HG03097 (cell line): ENCODE data around the gene PPFIA2.
"Not testable (repeated sequence)": the region's sequence is repeated elsewhere in the genome, so short reads cannot be mapped to it uniquely, and the experiment has no call there.

Source experiments
- ATAC-seq: cut with Tn5 transposase; IDR thresholded peaks from one replicate; pipeline ENCODE4 v1.9.1; 2021; ENCODE audit not compliant: unreplicated experiment, low FRiP score

Gene PPFIA2

DNA sequence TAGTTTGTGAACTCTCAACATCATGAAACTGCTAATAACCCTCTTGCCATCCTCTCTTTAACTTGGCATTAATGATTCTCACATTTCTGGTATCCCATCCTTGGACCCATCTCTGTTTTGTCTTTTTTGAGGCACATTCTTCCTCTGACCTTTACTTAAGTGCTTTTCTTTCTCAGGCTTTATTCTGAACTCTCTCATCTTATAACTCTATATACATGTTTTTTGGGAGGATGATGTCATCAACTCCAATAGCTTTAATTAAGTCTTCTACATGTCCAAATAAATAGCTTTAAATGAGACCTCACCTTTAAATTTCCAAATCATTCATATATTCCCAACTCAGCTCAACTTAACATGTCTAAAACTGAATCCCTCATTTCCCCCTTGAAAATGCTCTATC lies 88.4 kb downstream of the PPFIA2 start:
- ATAC-seq = no peak

DNA sequence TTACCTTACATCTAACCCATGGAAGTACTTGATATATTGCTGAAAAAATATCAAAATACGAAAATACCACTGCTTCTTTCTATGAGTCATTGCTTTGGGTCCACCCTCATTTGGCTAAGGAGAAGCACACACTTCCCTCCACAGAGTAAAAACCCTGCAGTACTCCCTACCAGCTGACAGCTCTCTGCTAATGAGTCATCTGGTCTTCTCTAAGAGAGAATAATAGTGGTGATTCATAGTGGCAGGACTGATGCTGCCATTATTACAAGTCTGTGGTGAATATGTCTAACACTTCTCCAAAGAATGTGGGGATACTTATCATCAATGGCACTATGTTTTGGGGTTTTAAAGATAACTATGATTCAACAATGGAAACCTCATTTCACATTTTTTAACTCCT lies 90.7 kb downstream of the PPFIA2 start:
- ATAC-seq = peak; percentile 84

DNA sequence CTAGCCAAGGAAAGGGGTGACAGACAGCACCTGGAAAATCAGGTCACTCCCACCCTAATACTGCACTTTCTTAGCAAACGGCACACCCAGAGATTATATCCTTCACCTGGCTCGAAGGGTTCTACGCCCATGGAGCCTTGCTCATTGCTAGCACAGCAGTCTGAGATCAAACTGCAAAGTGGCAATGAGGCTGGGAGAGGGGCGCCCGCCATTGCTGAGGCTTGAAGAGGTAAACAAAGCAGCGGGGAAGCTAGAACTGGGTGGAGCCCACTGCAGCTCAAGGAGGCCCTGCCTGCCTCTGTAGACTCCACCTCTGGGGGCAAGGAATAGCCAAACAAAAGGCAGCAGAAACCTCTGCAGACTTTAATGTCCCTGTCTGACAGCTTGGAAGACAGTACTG lies 99.8 kb downstream of the PPFIA2 start:
- not testable (repeated sequence) for ATAC-seq

DNA sequence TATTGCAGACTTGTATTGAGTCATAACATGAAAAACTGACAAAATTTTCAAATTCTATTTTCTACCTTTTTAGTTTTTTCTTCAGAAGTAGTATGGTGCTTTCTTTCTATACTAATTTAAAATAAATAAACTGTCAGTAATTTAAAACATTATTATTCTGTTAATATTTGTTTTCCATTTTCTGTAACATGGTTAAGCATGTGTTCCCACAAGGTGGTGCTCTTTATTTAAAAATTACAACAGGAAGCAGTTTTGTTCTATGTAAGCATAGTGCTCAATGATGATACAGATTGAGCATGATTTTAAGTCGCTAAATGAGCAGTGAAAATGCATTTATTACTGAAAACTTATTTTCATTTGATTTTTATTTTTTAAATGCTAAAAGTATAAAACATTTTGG lies 114.6 kb downstream of the PPFIA2 start:
- ATAC-seq = no peak

DNA sequence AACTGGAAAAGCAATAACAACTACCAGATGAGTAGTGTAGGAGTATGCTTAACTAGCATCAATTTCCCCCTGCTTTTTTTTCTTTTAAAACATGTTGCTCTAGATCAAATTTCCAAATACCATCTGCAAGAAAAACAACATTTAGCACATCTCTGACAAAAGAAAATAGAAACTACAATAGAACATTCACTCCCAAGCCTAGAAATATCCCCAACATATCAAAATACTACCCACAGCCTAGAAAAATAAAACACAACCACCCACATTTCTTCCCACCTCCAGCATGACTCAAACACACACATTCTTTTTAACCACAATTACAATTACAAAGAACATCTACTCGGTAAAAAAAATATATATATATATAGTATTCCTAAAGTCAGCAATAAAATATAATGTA lies 120.0 kb downstream of the PPFIA2 start:
- no peak for ATAC-seq

DNA sequence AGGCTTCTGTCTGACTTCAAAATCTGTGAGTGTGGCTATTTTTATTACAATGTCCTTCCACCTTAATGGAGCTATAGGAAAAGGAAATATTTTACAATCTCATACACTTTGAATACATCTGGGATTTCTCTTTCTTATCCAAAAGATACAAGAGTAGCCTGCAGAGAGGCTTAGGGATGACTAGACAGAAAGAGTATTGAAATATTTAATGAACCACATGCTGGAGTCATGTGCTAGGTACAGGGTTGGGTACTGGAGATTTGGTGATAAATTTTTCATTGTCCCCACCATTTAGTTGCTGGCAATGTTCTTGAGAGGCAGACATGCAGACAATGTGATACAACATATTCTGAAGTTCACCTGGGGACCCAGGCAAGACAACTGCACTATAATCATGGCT lies 126.0 kb downstream of the PPFIA2 start:
- no peak for ATAC-seq

DNA sequence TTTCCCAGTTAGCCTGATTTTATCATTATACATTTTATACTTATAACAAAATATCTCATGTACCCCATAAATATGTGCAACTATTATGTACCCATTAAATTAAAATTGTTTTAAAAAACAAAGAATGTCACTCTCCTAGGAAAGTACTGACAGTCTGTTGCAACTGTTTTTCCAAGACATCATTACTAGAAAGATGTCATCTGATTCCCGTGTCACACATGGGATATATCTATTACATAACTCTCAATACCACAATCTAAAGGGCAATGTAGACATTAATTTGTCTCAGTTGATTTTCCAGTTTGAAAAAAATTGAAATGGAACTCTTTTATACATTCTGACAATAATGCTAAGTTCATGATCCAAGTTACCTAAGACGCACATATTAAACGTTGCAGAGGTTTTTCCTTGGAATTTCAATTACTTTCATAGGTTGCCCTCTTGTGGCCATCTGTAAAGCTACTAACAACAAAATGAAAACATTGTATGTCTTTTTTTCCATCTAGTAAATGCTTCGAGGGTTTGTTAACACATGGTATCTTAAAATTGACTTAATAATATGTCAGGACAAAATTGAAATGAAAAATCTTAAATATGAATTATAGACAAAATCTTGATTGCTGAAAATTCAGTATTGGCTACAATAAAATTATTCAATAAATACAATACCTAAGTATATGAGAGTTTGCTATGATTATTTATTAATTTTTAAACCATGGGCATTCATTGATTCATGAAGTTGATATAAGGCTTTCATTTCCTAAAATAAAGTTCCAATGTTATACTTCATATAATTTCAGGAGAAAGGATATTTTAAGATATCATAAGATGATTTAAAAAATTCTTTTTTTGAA lies 131.6 kb downstream of the PPFIA2 start:
- no peak for ATAC-seq

DNA sequence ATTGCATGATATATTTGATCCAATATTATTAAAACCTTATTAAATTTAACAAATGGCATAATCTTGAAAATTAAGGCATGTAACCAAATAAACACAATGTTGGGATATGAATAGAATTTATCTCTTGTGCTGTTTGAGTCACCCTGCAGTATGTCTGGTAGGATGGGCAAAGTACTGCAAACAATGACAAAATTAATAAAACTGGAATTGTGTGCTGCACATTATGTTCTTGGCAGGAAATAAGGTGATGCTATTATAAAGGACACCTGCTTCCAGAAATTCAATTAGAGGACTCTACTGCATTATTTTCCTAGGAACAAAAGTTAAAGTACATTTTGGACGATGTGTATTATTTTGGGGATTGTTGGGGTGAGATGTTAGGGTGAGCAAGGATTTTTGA lies 132.7 kb downstream of the PPFIA2 start:
- no peak for ATAC-seq

DNA sequence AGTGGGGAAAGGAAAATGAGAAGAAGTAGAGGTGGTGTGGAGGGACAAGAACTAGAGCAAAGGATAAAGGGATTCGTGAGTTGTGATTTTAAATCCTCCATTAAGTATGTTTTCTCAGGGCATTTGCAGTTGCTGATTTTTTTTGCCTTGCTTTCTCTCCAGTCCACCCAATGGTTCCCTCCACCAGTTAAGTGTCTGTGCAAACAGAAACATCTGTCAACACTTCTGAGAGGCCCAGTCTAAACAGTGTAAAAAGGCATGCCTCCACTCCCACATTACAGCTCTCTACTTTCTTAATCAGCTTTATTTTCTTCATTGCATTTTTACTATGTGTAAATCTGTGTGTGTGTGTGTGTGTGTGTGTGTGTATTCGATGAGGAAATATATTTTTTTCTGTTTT lies 141.2 kb downstream of the PPFIA2 start:
- ATAC-seq = no peak

DNA sequence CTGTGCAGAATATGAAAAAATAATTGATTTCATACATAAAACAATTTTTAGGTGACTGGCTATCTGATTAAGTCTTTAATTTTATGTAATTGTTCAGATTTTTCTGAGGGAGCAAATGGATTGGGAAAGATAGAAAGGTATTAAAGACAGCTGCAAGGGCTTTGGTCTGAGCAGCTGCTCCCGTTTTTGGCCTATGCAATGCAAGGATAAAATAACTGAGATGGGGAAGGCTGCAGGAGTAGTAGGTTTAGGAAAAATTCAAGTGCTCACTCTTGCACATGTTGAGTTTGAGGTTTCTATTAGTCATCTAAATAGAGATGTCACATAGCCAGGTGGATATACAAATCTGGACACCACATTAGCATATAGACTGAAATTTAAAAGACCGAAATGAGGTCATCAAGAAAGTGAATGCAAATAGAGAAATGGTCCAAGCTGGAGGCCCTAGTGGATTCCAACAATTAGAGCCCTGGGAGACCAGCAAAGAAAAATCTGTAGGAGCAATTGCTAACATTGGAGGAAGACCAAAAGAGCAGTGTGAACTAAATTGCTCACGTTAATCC lies 144.0 kb downstream of the PPFIA2 start:
- no peak for ATAC-seq

DNA sequence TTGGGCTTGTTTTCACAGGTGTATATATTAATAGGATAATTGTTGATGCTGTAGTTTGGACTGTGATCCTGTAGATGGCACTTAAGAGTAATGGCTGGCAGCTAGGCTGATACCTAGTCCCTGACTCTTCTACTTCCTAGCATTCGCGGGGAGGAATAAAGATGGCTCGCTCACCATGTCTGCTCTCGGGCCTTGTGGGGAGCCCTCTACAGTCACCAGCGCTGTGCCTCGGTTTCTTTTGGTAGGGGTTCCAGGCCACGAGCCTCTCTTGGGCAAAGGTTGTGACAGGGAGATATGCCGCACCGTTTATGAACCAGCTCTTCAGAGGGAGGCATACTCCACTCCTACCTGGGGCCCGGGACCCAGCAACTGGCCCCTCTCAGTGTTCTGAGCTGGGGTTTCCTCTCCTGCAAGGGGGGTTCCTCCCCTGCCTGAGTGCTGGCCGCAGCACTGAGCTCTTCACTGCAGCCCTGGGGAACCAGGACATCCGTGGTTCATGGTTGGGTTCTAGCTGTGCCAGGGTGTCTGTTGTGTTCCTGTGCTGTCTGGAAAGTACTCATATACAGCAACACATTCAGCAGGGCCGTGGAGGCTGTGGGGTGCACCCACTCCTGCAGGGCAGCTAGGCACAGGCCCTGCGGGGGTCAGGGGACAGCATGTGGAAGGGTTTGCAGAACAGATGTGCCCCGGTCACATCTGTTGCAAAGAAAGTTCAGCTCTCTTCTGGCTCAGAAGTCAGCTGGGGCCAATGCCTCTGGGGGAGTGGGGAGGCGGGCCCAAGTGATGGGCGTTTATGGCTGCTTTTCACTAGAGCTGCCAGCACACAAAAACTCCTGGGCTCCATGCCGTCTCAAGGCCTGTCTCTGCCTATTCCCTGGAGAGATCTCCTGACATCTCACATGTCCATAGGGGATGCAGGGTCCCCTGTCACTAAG lies 147.9 kb downstream of the PPFIA2 start:
- no peak for ATAC-seq

DNA sequence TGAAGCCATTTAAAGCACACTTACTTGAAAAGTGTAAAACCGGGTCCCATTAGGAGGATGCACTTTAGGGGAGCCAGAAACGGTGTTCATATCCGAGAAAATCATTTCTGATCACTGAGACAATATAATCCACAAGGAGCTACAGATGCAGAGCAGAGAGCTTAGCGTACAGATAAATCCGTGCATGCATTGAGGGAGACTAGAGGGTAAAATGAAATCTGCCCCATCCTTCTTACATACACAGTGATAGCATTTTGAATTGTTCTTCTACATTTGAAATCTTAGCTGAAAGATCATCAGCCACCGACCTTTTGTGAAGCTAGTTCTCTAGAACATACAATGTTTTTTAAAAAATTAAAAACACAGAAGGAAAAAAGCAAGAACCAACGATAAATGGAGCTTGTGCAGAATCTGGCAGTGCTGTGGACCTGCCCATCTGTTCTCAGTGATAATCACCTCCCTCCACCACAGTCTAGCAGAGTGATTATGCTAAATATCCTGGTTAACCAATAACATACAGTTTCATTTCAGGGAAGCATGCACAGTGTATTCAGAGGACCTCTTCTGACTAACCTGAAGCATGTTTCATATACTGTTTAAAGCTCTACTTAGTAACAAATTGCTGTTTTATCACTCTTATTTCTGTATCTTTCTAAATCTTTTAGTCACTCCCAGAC lies 161.1 kb downstream of the PPFIA2 start:
- ATAC-seq = peak; percentile 87

DNA sequence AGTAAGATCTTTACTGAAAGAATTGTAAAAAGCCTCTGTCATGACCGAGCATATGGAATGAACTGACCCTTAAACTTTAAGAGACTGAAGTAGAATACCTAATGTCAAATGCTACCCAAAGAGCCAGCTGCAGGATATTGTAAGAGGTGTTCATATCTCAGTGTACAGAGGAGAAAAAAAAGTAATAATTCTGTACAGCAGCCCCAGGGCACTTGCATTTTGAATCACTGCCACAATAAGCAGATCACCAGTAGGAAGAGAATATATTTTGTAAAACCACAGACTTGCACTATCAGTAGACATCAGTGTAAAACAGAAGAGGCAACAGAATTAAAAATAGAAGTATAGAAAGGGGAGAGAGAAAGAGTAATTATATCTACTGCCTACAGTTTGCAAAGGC lies 162.6 kb downstream of the PPFIA2 start:
- ATAC-seq = no peak

DNA sequence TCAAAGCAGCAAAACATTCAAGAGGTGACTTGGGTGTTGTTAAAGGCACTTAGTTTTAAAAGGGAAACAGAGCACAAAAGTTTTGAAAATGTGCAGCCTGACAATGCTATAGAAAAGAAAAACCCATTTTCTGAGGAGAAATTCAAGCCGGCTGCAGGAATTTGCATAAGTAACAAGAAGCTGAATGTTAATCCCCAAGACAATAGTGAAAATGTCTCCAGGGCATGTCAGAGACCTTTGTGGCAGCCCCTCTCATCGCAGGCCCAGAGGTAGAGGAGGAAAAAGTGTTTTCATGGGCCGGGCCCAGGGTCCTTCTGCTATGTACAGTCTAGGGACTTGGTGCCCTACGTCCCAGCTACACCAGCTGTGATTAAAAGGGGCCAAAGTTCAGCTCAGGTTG lies 167.9 kb downstream of the PPFIA2 start:
- ATAC-seq = no peak

DNA sequence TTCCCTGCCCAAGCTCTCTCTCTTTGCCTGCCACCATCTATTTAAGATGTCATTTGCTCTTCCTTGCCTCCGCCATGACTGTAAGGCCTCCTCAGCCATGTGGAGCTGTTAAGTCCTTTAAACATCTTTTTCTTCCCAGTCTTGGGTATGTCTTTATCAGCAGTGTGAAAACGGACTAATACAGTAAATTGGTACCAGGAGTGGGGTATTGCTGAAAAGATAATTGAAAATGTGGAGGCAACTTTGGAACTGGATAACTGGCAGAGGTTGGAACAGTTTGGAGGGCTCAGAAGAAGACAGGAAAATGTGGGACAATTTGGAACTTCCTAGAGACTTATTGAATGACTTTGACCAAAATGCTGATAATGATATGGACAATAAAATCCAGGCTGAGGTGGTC lies 168.4 kb downstream of the PPFIA2 start:
- ATAC-seq = not testable (repeated sequence)

DNA sequence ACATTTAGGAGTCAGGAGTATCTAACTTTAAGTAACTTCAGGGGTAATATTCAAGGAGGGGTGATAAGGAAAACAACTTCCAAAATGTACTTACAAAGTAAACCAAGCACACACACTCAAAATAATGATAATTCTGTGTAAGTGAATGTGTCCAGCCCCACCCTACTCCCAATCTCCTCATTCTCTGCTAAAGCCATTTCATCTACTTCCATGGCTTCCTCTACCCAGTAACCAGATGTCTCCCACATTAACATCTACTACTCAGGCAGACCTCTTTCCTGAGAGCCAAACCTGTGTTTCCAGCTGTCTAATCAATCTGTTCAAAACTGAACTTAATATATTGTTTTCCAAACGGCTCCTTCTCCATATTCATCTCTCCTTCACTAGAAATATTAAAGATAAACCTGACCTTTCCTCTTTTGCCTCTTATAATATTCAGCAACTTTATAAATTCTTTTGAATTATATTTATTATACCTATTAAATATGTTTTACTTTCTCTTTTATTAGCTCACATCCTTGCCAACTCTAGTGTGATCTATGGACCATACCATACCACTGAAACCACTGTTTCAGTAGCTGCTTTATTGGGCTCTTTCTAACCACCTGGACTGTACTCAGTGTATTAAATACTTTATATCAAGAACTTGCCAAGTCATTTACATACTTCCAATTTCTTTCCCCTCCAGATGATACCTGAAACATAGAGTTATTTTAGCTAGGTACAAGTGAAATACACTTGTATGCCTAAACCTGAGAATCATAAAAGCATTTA lies 170.7 kb downstream of the PPFIA2 start:
- no peak for ATAC-seq

DNA sequence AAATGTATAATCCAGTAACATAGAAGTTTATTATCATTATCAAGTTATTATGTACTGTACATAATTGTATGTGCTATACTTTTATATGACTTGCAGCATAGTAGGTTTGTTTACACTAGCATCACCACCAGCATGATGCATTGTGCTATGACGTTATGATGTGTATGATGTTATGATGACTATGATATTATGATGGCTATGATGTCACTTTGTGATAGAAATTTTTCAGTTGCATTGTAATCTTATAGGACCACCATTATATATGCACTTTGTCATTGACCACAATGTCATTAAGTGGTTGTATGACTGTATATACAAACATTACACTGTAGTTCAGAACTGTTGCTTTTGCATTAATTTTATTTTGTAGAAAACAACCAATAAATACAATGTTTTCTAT lies 173.4 kb downstream of the PPFIA2 start:
- ATAC-seq = no peak

DNA sequence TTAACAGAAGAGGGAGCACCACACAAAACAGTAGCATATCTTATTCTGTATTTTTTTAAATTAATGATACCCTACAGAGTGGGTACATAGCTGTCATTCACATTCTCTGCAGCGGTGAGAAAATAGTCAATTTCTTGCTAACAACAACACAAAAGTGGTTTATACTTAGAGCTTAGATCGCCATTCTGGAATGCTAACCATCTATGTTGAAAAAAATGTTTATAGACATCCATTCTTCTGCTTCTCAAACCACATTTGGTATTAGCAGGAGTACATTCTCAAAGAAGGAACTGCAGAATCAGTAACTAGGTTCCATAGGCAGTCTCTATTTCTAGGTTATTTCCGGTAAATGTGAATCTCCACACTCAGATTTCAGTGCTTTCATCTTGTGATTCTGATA lies 185.9 kb downstream of the PPFIA2 start:
- no peak for ATAC-seq

DNA sequence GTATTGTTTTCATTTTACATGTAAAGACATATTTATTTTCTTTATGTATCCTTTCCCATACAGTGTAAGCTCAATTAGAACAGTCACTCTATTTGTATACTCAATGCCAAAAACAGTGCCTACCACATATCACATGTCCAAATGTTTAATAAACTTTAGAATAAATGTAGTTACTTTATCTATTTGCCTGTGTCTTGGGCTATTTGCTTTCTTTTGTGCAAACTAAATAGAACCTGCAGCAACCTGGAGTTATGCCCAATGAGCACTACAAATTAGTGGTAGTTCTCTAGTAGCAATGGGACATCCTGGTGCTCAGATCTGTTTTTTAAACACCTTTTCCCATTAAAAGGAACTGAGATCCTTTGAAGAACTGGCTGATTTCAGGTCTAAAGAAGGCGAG lies 186.7 kb downstream of the PPFIA2 start:
- ATAC-seq = no peak

DNA sequence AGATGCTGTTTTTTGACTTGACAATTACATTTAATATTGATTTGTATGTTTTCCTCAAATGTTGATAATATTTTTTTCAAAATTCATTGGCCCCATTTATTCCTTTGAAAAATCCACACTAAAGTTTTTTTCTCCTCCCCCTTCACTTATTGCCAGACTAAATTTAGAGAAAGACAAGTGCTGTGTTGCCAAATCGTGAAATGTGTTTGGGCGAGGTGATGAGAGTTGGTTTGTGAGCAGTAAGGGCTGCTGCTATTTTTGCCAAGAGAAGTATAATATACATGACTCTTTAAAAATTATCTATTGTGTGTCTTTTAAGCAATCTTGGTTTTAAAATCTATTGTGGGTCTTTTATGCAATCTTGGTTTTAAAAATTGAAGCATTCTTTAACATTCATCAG lies 188.9 kb downstream of the PPFIA2 start:
- ATAC-seq = no peak
